Measurements from ENCODE around the gene DDX20. TPM values are rescaled to one million over a fixed set of nuclear protein-coding genes. Genes with fewer than 3 reads are reported as not detected.

Gene DDX20
- total and polyA plus RNA-seq, 2 experiments from 2014 or later: 11.5 to 24.2 TPM

DNA sequence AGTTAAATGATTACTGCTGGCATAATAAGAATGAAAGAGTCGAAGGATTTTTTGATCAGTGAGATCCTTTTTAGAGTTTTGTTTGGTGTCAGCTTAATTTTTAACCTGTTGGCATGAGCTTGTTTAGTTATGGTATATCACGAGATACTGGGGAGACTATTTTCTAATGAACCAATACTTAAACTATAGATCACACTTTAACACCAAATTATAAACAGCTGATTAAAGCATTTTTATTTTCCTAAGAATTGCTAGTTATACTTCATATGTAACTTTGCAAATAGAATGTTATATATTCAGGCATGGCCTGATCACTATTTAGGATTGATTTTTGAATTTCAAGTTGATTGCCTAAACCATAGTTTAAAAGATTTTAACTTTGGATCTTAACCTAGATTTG is 6.0 kb downstream of the DDX20 start:
- in situ Hi-C loops (cut with MboI): loop anchor here (25.0 kb wide), 1 partner anchor 549 kb away; the partner anchor contains the start of gene DENND2D
- TF ChIP-seq EZH2 (IDR thresholded peaks at IDR 0.05; ENCODE audit: insufficient read depth, poor library complexity, severe bottlenecking) (no peak), EZH2phosphoT487 (IDR thresholded peaks at IDR 0.05; ENCODE audit: insufficient read depth, low read depth) (no peak)
- DNase-seq: no peak
- Histone ChIP-seq H3K79me2 (ENCODE audit: insufficient read depth) (peaks cover 32% of the 10 kb centered on the region), H3K36me3 (ENCODE audit: low read depth) (peaks cover 66% of the 10 kb centered on the region), H2AFZ (no peak overlapping the region), H3K9me2 (ENCODE audit: insufficient read depth) (no peaks in the 10 kb centered on the region), H3K4me3 (no peak overlapping the region), H4K20me1 (ENCODE audit: insufficient read depth) (no peaks in the 10 kb centered on the region), H3K4me1 (ENCODE audit: insufficient read depth) (peaks cover 13% of the 10 kb centered on the region; the same call in 1 of the 2 replicates), H3K27me3 (replicated peaks; ENCODE audit: insufficient read depth) (no peaks in the 10 kb centered on the region), H3K9ac (no peak overlapping the region), H3F3A (ENCODE audit: insufficient read depth) (0 out of 2 replicates have a peak, but pooled peaks cover 3% of the 10 kb centered on the region), H3K4me2 (ENCODE audit: unreplicated experiment) (no peak overlapping the region), H3K27ac (no peak overlapping the region), H3K9me3 (ENCODE audit: low read depth) (no peaks in the 10 kb centered on the region)
- WGBS, 2 experiments (ENCODE audit: low coverage in 1 of 2, low lambda C conversion rate in 2 of 2, missing lambda C conversion rate in 2 of 2): 94 to 95% methylated on average over 2 of the region's 2 CpGs

DNA sequence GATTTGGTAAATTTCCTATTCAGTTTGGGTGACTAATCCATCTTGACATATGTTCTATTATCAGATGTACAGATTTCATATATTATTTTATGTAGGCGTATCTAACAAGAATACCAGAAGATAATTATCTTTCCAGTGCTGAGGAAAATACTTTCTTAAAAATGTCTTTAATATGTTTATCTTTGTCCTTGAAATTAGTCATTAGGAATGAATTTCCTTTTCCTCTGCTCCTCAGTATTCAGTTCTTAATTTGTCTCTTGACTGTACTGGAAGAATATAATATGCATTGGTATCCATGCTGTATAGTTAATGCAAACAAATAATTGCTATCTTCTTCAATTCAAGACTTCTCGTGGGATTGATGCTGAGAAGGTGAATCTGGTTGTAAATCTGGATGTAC is 6.6 kb downstream of the DDX20 start:
- no peak overlapping the region for H3K9ac ChIP-seq
- H3K4me2 ChIP-seq (ENCODE audit: unreplicated experiment): no peak overlapping the region
- in situ Hi-C loops (cut with MboI): loop anchor here (25.0 kb wide), 1 partner anchor 550 kb away; the partner anchor contains the start of gene DENND2D
- peaks cover 71% of the 10 kb centered on the region for H3K36me3 ChIP-seq (ENCODE audit: low read depth)
- peaks cover 9% of the 10 kb centered on the region; the same call in 1 of the 2 replicates for H3K4me1 ChIP-seq (ENCODE audit: insufficient read depth)
- no peak overlapping the region for H3K4me3 ChIP-seq
- no peak for DNase-seq
- no peaks in the 10 kb centered on the region for H3K27me3 ChIP-seq (replicated peaks; ENCODE audit: insufficient read depth)
- no peaks in the 10 kb centered on the region for H3K9me2 ChIP-seq (ENCODE audit: insufficient read depth)
- H3K9me3 ChIP-seq (ENCODE audit: low read depth): no peaks in the 10 kb centered on the region
- TF ChIP-seq EZH2phosphoT487 (IDR thresholded peaks at IDR 0.05; ENCODE audit: insufficient read depth, low read depth): no peak
- no peak for TF ChIP-seq EZH2 (IDR thresholded peaks at IDR 0.05; ENCODE audit: insufficient read depth, poor library complexity, severe bottlenecking)
- H3K27ac ChIP-seq: no peak overlapping the region
- WGBS, 2 experiments (ENCODE audit: low coverage in 1 of 2, low lambda C conversion rate in 2 of 2, missing lambda C conversion rate in 2 of 2): 87 to 90% methylated on average over 2 of the region's 2 CpGs
- H3F3A ChIP-seq (ENCODE audit: insufficient read depth): peaks cover 8% of the 10 kb centered on the region; the same call in 1 of the 2 replicates
- no peaks in the 10 kb centered on the region for H4K20me1 ChIP-seq (ENCODE audit: insufficient read depth)
- no peak overlapping the region for H2AFZ ChIP-seq
- H3K79me2 ChIP-seq (ENCODE audit: insufficient read depth): peaks cover 25% of the 10 kb centered on the region

DNA sequence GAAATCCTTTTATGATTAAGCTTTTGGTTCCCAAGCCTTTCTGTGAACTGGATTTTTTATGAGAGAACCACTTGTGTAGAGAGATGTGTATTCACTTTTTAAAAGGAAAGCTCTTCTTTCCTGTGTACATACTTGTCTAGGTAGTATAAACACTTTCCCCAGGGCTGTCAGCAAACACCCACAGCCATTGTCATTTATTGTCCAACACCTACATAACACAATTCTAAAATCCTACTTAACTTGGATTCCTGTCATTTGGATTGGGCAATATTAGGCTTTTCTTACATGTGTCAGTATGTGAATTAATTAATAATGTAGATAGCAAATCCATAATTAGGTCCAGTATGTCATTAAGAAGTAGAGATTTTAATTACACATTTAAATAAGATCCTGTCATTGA is 12.3 kb downstream of the DDX20 start:
- in situ Hi-C loops (cut with MboI): loop anchor here (25.0 kb wide), 1 partner anchor 556 kb away; the partner anchor contains the start of gene DENND2D
- 0 out of 2 replicates have a peak overlapping the region, but pooled peaks have one; percentile 11 for H3K9ac ChIP-seq
- H3K9me3 ChIP-seq (ENCODE audit: low read depth): no peaks in the 10 kb centered on the region
- H3K4me1 ChIP-seq (ENCODE audit: insufficient read depth): no peaks in the 10 kb centered on the region
- no peak for DNase-seq
- no peak overlapping the region for H3K4me3 ChIP-seq
- H3K27me3 ChIP-seq (replicated peaks; ENCODE audit: insufficient read depth): no peaks in the 10 kb centered on the region
- H4K20me1 ChIP-seq (ENCODE audit: insufficient read depth): no peaks in the 10 kb centered on the region
- H3F3A ChIP-seq (ENCODE audit: insufficient read depth): peaks cover 18% of the 10 kb centered on the region
- H3K4me2 ChIP-seq (ENCODE audit: unreplicated experiment): no peak overlapping the region
- no peaks in the 10 kb centered on the region for H3K79me2 ChIP-seq (ENCODE audit: insufficient read depth)
- peaks cover 32% of the 10 kb centered on the region for H3K36me3 ChIP-seq (ENCODE audit: low read depth)
- TF ChIP-seq EZH2phosphoT487 (IDR thresholded peaks at IDR 0.05; ENCODE audit: insufficient read depth, low read depth): no peak
- TF ChIP-seq EZH2 (IDR thresholded peaks at IDR 0.05; ENCODE audit: insufficient read depth, poor library complexity, severe bottlenecking): no peak
- H2AFZ ChIP-seq: no peak overlapping the region
- no peak overlapping the region for H3K27ac ChIP-seq
- H3K9me2 ChIP-seq (ENCODE audit: insufficient read depth): no peaks in the 10 kb centered on the region

DNA sequence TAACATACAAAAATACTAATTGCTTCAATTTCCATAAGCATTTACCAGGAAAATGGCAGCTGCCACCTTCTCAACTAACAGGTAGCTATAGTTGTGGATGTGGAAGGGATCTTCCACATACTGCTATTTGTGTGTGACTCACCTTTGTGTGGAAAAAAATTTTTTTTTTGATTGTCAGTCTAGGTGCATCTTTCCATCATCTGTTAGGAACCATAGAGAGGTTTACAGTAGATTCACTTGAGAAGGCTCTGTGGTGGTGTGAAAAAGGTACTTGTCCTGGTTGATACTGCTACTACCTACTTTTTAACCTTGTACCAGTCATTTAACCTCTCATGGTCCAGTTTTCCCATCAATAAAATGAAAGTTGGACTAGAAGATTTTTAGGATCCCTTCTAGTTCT is 12.9 kb downstream of the DDX20 start:
- Histone ChIP-seq H3K9ac (no peak overlapping the region), H3K27me3 (replicated peaks; ENCODE audit: insufficient read depth) (no peaks in the 10 kb centered on the region), H3K4me1 (ENCODE audit: insufficient read depth) (no peaks in the 10 kb centered on the region), H3K9me2 (ENCODE audit: insufficient read depth) (no peaks in the 10 kb centered on the region), H3K9me3 (ENCODE audit: low read depth) (no peaks in the 10 kb centered on the region), H4K20me1 (ENCODE audit: insufficient read depth) (no peaks in the 10 kb centered on the region), H3K4me2 (ENCODE audit: unreplicated experiment) (no peak overlapping the region), H3K4me3 (no peak overlapping the region), H3K79me2 (ENCODE audit: insufficient read depth) (no peaks in the 10 kb centered on the region), H3K27ac (no peak overlapping the region), H3K36me3 (ENCODE audit: low read depth) (peaks cover 26% of the 10 kb centered on the region), H2AFZ (no peak overlapping the region), H3F3A (ENCODE audit: insufficient read depth) (peaks cover 18% of the 10 kb centered on the region)
- in situ Hi-C loops (cut with MboI): loop anchor here (25.0 kb wide), 1 partner anchor 556 kb away; the partner anchor contains the start of gene DENND2D
- no peak for DNase-seq
- TF ChIP-seq EZH2 (IDR thresholded peaks at IDR 0.05; ENCODE audit: insufficient read depth, poor library complexity, severe bottlenecking) (no peak), EZH2phosphoT487 (IDR thresholded peaks at IDR 0.05; ENCODE audit: insufficient read depth, low read depth) (no peak)
